SK-N-SH treated with all-trans-retinoic acid at 6 μM for 48 hours (cell line): ENCODE data around the gene THAP2.

ENCODE experiments used
- ATAC-seq: fragments of 200-7000 bp; cut with Tn5 transposase; 3 replicates; pipeline ENCODE4 v1.9.1; 2020; ENCODE audit warnings: mild to moderate bottlenecking, moderate library complexity
- ARNTL ChIP-seq: fragments of 450-650 bp; formaldehyde crosslinking; IDR thresholded peaks from 2 replicates; pipeline ENCODE4 v1.5.0; 2020; ENCODE audit warnings: low read depth, mild to moderate bottlenecking, moderate library complexity, borderline replicate concordance
- BACH2 ChIP-seq: fragments of 250-450 bp; sonication (Bioruptor Pico); IDR thresholded peaks from 2 replicates; pipeline ENCODE4 v1.9.0; 2021; ENCODE audit warnings: mild to moderate bottlenecking, borderline replicate concordance
- CREB5 ChIP-seq: fragments of 250-450 bp; sonication (Bioruptor Pico); IDR thresholded peaks from 2 replicates; pipeline ENCODE4 v1.5.1; 2020; ENCODE audit warnings: low read depth, mild to moderate bottlenecking, moderate library complexity
- CSDC2 ChIP-seq: fragments of 250-450 bp; sonication (Bioruptor Pico); IDR thresholded peaks from 2 replicates; pipeline ENCODE4 v1.5.0; 2020; ENCODE audit warnings: mild to moderate bottlenecking, moderate library complexity
- CSRNP3 ChIP-seq: fragments of 250-450 bp; sonication (Bioruptor Pico); IDR thresholded peaks from 2 replicates; pipeline ENCODE4 v1.5.1; 2021; ENCODE audit warnings: mild to moderate bottlenecking, moderate library complexity
- ESRRG ChIP-seq: fragments of 250-450 bp; sonication (Bioruptor Pico); IDR thresholded peaks from 2 replicates; pipeline ENCODE4 v1.6.1; 2021; ENCODE audit warnings: mild to moderate bottlenecking
- GLIS3 ChIP-seq: fragments of 250-450 bp; sonication (Bioruptor Pico); IDR thresholded peaks from 2 replicates; pipeline ENCODE4 v1.5.0; 2020; ENCODE audit warnings: mild to moderate bottlenecking, moderate library complexity
- ISL1 ChIP-seq: fragments of 250-450 bp; sonication (Bioruptor Pico); IDR thresholded peaks from 2 replicates; pipeline ENCODE4 v2.1.2; 2022; ENCODE audit warnings: mild to moderate bottlenecking, moderate library complexity
- OSR1 ChIP-seq: fragments of 250-450 bp; sonication (Bioruptor Pico); IDR thresholded peaks from 2 replicates; pipeline ENCODE4 v1.8.0; 2022; ENCODE audit warnings: moderate library complexity, mild to moderate bottlenecking, inconsistent platforms
- PATZ1 ChIP-seq: fragments of 250-450 bp; sonication (Bioruptor Pico); IDR thresholded peaks from 2 replicates; pipeline ENCODE4 v1.8.0; 2020; ENCODE audit warnings: mild to moderate bottlenecking, moderate library complexity, borderline replicate concordance
- POU6F1 ChIP-seq: fragments of 250-450 bp; sonication (Bioruptor Pico); IDR thresholded peaks from 2 replicates; pipeline ENCODE4 v1.8.0; 2021; ENCODE audit warnings: low read depth, mild to moderate bottlenecking, moderate library complexity, borderline replicate concordance
- PPARA ChIP-seq: fragments of 250-450 bp; sonication (Bioruptor Pico); IDR thresholded peaks from 2 replicates; pipeline ENCODE4 v1.5.0; 2020; ENCODE audit warnings: mild to moderate bottlenecking, borderline replicate concordance
- RARB ChIP-seq: fragments of 250-450 bp; sonication (Bioruptor Pico); IDR thresholded peaks from 2 replicates; pipeline ENCODE4 v1.8.0; 2021; ENCODE audit warnings: mild to moderate bottlenecking, moderate library complexity
- SNAI2 ChIP-seq: fragments of 250-450 bp; sonication (Bioruptor Pico); IDR thresholded peaks from 2 replicates; pipeline ENCODE4 v1.5.0; 2020; ENCODE audit warnings: mild to moderate bottlenecking, moderate library complexity
- TCF4 ChIP-seq: fragments of 250-450 bp; sonication (Bioruptor Pico); IDR thresholded peaks from 2 replicates; pipeline ENCODE4 v1.8.0; 2021; ENCODE audit warnings: mild to moderate bottlenecking, moderate library complexity, borderline replicate concordance
- TOX ChIP-seq: fragments of 250-450 bp; sonication (Bioruptor Pico); IDR thresholded peaks from 2 replicates; pipeline ENCODE4 v1.8.0; 2021; ENCODE audit warnings: mild to moderate bottlenecking, moderate library complexity, borderline replicate concordance
- TSHZ2 ChIP-seq: fragments of 250-450 bp; sonication (Bioruptor Pico); IDR thresholded peaks from 2 replicates; pipeline ENCODE4 v1.5.0; 2020; ENCODE audit warnings: mild to moderate bottlenecking, moderate library complexity
- ZC3H10 ChIP-seq: fragments of 250-450 bp; sonication (Bioruptor Pico); IDR thresholded peaks from 2 replicates; pipeline ENCODE4 v1.5.1; 2021; ENCODE audit warnings: mild to moderate bottlenecking, moderate library complexity
- ZFP3 ChIP-seq: fragments of 250-450 bp; sonication (Bioruptor Pico); IDR thresholded peaks from 2 replicates; pipeline ENCODE4 v1.5.0; 2020; ENCODE audit warnings: mild to moderate bottlenecking, moderate library complexity
- ZNF565 ChIP-seq: fragments of 450-650 bp; formaldehyde crosslinking; conservative IDR thresholded peaks from 2 replicates; pipeline ENCODE4 v1.5.0; 2020; ENCODE audit warnings: low read depth, mild to moderate bottlenecking, moderate library complexity
- ZNF70 ChIP-seq: fragments of 450-650 bp; formaldehyde crosslinking; IDR thresholded peaks from 2 replicates; pipeline ENCODE4 v1.5.0; 2020; ENCODE audit warnings: mild to moderate bottlenecking, moderate library complexity
- ZNF8 ChIP-seq: fragments of 450-650 bp; formaldehyde crosslinking; IDR thresholded peaks from 2 replicates; pipeline ENCODE4 v1.5.0; 2020; ENCODE audit warnings: mild to moderate bottlenecking, moderate library complexity

The THAP2 gene

GRCh38 chr12:71703206-71703605, 39.1 kb downstream of the THAP2 start (continued):
- TF ChIP-seq PATZ1 (CRISPR knock-in tag): no peak
- no peak for TF ChIP-seq OSR1 (CRISPR knock-in tag)
- TF ChIP-seq TCF4 (CRISPR knock-in tag): no peak
- no peak for TF ChIP-seq TOX
- TF ChIP-seq SNAI2 (CRISPR knock-in tag): no peak
- no peak for TF ChIP-seq ZNF8 (CRISPR knock-in tag)

GRCh38 chr12:71704920-71705319, 40.8 kb downstream of the THAP2 start:
- TF ChIP-seq CSRNP3 (no peak), ISL1 (CRISPR knock-in tag) (no peak), ZNF8 (CRISPR knock-in tag) (no peak), ZNF70 (CRISPR knock-in tag) (no peak), ARNTL (CRISPR knock-in tag) (no peak), CREB5 (no peak), CSDC2 (CRISPR knock-in tag) (no peak)
- no peak for ATAC-seq

GRCh38 chr12:71708658-71709057, 44.6 kb downstream of the THAP2 start:
- ATAC-seq: no peak

More at GRCh38 chr12:71708658-71709057, 44.6 kb downstream of the THAP2 start:
- TF ChIP-seq TOX (no peak), ARNTL (CRISPR knock-in tag) (no peak), ESRRG (CRISPR knock-in tag) (no peak), ZNF565 (CRISPR knock-in tag) (no peak), SNAI2 (CRISPR knock-in tag) (no peak), CREB5 (no peak), PPARA (CRISPR knock-in tag) (no peak), GLIS3 (no peak), RARB (CRISPR knock-in tag) (no peak), BACH2 (CRISPR knock-in tag) (no peak), CSRNP3 (no peak), POU6F1 (CRISPR knock-in tag) (no peak), TSHZ2 (CRISPR knock-in tag) (no peak), CSDC2 (CRISPR knock-in tag) (no peak), ZNF8 (CRISPR knock-in tag) (no peak), ISL1 (CRISPR knock-in tag) (no peak), ZC3H10 (CRISPR knock-in tag) (no peak), TCF4 (CRISPR knock-in tag) (no peak), OSR1 (CRISPR knock-in tag) (no peak), ZFP3 (CRISPR knock-in tag) (no peak)
